Spleen (tissue), 7 donors: Measurements from ENCODE around the gene MSANTD4.

Experiments used
- POLR2A ChIP-seq, 3 donors: fragments of 450-650 bp; IDR thresholded peaks; one replicate each; pipeline ENCODE4 v1.5.1; 2017; ENCODE audit warnings: antibody characterized with exemption in 3 of 3, mild to moderate bottlenecking in 1 of 3
- POLR2AphosphoS5 ChIP-seq, 3 donors: sonication (generic); formaldehyde crosslinking; IDR thresholded peaks; one replicate each; pipeline ENCODE4 v1.5.1; 2017; ENCODE audit warnings: antibody characterized with exemption in 3 of 3
- TF ChIP-seq, protein P1 (sequence below), 11 experiments: fragments of 200-600 bp in 7 of 11; fragments of 450-650 bp in 4 of 11; sonication (generic) in 4 of 11; IDR thresholded peaks in 8 of 11; conservative IDR thresholded peaks in 3 of 11; 1 replicate in 7 of 11; 2 replicates in 4 of 11; pipeline versions ENCODE4 v1.4.0 to v1.8.0; 2016 to 2021; ENCODE audit warnings: antibody characterized with exemption in 11 of 11, inconsistent platforms in 4 of 11, mild to moderate bottlenecking in 1 of 11
- donor health status: DM: no; HTN: no; CAD: no; lungs with moderate emphysema.
- donor health status: DM: no; HTN: no; CAD: no.
- donor health status: DM: no; HTN: no; CAD: no.

DNA sequence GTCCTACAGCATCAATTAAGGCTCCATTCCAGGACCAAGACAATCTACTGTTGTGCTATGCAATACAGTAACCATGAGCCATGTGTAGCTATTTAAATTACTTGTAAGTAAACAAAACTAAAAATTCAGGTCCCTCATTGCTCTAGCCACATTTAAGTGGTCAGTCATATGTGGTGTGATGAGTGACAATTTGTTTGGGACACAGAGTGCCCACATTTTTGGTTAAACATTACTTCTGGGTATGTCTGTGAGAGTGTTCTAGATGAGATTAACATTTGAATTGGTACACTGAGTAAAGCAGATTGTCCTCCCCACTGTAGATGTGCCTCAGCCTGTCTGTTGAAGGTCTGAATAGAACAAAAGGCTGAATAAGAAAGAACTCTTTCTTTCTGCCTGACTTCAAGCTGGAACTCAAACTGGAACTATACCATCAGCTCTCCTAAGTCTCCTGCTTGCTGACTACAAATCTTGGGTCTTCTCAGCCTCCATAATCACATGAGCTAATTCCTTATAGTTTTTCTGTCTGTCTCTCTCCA, 39.3 kb upstream of the MSANTD4 start:
- no peak for TF ChIP-seq POLR2A (IDR thresholded peaks at IDR 0.05)
- TF ChIP-seq POLR2AphosphoS5 (IDR thresholded peaks at IDR 0.05), result no peak
- TF ChIP-seq, protein P1, sequence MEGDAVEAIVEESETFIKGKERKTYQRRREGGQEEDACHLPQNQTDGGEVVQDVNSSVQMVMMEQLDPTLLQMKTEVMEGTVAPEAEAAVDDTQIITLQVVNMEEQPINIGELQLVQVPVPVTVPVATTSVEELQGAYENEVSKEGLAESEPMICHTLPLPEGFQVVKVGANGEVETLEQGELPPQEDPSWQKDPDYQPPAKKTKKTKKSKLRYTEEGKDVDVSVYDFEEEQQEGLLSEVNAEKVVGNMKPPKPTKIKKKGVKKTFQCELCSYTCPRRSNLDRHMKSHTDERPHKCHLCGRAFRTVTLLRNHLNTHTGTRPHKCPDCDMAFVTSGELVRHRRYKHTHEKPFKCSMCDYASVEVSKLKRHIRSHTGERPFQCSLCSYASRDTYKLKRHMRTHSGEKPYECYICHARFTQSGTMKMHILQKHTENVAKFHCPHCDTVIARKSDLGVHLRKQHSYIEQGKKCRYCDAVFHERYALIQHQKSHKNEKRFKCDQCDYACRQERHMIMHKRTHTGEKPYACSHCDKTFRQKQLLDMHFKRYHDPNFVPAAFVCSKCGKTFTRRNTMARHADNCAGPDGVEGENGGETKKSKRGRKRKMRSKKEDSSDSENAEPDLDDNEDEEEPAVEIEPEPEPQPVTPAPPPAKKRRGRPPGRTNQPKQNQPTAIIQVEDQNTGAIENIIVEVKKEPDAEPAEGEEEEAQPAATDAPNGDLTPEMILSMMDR (IDR thresholded peaks at IDR 0.05 in 8 of 11, conservative IDR thresholded peaks at IDR 0.05 in 3 of 11), result no peak
